ENCODE results near the gene HDGF.

Gene HDGF

DNA sequence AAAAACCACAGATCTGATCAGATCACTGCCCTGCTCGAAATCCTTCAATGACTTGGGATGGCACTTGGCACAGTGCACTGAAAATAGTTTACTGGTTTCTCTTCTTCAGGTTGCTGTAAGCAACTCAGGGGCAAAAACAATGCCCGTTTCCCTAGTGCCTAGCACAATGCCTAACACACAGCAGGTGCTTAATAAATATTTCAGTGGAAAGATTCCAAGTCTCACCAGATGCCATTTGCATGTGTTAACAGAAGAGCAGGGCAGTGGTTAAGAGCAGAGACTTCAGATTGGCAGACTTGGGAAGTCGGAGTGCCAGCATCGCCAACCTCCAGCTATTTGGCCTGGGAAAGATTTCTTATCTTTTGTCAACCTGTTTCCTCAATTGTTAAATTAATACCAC lies 34.1 kb downstream of the HDGF start:
- no peak for DNase-seq

DNA sequence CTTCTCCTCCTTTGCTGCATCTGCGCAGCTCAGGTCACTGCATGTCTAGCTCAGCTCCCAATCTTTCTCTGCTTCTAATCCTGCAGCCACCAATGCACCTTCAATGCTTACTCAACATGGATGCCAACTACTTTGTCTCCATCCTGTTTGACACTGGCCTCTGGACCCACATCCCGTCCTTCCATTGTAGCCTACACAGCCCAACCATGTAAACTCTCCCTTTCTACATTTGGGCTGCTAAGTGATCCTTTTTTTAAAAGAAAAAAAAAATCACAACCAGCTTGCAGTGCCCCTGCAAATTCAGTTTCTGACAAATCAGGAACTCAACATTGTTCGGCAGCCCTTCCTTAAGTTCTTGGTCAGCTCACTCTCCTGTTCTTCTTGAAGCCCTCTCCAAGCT lies 36.6 kb downstream of the HDGF start:
- DNase-seq, result no peak

DNA sequence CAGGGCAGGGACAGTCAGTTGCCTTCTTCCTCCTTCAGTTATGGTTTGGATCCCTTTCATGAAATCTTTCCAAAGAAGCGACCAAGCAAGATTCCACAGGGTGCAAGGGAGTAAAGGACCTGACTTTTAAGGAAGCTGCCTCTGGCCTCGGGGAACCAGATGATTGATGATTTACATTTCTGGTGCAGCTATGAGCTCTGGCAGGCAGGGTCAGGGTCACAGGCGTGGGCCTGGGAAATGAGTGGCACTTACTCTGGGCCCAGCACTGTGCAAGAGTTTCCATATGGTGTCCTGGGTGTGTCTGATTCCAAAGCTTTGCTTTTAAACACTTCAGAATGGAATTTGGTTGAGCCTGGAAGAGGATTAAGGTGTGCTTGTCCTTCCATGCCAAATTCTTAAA lies 38.8 kb downstream of the HDGF start:
- DNase-seq, result no peak

DNA sequence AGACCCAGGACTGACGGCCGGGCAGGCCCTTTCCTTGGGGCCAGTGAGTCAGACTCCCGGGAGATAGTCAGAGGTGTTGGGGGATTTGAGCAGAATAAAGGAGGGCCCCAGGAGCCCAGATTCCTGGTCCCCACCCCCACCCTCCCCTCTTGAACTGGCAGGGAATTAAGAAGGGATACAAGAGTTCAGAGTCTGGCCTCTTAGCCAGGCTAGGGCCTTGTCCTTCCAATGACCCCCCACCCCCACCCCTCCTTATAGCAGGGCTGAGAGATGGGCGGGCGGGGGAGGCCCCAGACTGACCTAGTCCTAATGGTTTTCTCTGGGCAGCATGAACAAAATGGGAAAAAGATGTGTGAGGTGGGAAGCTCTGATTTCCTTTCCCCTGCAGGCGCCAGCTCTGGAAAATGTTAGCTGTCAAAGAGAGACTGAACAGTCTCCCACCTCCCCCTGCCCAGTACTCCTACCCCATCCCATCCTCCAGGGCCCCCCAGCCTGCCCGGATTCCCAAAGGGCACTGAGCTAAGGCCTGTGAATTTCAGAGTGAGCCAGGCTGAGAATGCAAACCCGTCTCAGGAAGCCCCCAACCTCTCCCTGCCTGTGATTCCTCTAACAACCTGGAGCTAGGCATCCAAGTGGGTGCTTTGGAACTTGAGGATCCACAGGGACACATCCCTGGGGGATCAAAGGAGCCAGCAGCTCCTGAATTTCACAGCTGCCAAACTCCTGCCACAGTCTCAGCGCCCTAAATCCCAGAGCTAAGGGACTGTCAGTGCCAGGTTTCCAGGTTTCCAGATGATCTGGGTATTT lies 40.3 kb downstream of the HDGF start:
- DNase-seq, result no peak

DNA sequence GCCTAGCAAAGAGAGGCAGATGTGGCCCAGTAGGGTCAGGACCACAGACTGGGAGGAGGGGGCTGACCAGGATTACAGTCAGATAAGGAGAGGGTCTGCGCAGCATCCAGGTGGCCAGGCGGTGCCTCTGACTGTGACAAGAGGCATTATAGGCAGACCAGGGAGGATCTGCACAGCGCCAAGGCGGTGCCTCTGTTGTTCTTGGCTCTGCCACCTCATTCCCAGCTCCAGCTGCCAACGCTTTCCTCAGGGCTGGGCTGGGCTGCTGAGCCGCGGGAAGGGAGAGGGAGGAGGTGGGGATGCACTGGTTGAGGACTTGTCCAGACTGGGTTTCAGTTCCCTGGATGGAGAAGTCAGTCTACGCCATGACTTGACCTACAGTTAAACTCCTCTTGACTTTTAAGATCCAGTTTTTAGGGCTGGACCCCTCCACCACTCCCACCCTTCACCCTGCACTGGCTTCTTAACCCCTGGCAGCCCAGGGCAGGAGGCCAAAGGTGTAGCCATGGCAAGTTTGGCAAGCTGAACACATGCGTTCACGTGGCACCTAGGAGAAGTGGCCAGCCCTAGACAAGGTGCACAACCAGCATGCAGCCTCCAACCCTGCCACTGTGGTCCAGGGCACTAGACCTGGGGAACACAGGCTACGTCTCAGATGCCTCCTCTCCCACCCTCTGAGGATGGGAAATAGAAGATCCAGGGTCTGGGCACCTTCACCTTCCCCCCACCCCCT lies 41.6 kb downstream of the HDGF start:
- no peak for DNase-seq

DNA sequence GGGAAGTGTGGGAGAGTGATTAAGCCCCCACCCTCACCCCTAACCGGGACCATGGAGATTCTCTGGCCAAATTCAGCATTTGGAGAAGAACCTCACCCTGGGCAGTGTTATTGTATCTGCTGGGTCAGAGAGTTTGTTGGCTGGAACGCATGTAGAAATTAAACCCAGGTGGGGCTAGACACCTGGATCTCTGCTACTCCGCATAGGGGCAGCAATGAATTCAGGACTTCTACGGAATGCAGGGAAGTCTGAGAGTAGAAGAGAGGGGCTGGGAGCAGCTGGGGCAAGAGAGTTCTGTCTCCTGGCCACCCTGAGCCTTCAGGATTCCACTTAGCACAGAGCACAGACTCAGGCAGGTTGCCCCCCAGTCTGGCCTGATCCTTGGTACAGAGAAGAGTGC lies 42.4 kb downstream of the HDGF start:
- no peak for DNase-seq

DNA sequence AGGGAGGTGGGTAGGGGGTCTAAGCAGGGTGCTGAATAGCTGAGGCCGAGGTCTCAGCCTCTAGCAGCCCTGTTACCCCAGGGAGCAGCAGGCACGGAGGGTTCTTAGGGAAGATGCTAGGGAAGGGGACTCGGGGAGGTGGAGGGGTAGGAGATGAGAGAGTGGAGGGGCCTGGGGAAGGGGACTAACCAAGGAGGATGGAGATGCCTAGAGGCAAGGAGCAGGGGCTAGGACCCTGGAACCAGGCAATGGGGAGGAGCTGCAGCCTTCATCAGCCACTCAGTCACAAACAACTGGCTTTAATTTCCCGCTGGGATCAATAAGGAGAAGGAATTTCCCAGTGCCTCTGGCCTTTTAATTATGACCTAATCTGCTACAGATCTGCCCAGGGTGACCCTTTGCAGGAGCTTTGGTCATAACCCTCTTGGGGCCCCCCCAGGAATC lies 43.2 kb downstream of the HDGF start:
- DNase-seq, result no peak

DNA sequence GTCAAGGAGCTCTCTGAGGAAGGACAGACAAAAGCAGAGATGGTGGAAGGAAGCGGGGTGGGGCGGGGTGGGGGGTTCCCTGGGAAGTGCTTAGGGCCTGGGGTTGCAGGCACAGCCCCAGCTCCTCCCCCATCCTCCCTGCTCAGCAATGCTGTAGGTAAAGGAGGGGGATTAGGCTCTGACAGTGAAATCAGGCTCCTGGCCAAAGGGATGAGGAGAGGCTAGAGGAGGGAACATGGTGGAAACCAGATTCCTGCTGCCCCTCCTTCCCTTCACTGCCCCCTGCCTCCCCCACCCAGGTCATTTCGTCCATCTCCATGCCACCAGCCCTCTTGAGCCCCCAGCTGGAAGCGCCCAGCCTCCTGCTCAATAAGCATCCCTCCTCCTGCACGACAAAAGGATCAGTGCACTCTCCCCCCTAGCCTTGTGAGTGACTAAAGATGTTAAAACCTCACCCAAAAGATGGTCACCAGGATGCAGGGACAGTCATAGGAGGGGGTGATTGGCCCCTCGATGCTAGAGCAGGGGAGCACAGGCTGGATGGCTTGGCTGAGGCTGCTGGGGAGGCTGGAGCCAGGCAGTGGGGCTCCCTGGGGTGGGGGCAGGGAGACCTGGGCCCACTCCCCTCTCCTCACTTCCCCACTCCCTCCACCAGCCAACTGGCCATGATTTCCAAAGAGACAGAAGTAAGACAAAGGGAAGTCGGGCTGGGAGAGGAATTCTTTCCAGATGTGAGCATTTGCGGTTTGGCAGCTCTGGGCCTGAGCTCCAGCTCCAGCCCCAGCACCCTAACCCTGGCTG lies 43.9 kb downstream of the HDGF start:
- no peak for DNase-seq

DNA sequence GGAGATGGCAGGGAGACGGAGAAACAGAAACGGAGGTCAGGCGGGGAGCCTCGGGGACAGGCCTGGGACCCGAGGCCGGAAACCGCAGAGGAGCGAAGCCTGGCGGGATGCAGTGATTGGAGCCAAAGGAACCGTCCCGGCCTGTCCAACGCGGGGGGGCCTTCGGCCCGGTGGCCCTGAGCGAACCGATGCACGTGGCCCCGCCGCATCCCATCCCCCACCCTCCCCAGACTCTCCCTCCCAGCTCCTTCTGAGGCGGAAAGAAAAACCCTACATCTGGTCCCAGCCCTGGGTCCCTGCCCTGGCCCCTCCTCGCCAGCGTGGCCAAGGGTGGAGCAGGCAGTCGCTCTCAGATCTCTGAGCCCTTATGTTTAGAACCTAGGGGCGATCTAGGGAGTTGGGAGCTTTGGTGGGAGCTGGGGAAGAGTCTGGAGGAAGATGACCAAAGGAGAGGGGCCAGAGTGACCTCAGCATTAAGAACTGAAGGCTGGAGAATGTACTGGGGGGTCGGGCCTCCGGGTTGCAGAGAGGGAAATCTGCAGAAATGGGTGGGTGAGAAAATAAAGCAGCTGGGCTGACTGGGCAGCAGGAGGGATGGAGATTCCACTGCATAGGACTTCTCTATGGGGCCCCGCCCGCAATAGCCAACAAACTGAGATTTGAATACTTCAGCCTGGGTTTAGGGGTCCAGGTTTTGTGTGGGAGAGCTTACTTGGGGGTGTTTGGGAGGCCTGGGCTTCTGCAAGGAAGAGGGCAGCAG lies 44.6 kb downstream of the HDGF start:
- DNase-seq, result no peak

DNA sequence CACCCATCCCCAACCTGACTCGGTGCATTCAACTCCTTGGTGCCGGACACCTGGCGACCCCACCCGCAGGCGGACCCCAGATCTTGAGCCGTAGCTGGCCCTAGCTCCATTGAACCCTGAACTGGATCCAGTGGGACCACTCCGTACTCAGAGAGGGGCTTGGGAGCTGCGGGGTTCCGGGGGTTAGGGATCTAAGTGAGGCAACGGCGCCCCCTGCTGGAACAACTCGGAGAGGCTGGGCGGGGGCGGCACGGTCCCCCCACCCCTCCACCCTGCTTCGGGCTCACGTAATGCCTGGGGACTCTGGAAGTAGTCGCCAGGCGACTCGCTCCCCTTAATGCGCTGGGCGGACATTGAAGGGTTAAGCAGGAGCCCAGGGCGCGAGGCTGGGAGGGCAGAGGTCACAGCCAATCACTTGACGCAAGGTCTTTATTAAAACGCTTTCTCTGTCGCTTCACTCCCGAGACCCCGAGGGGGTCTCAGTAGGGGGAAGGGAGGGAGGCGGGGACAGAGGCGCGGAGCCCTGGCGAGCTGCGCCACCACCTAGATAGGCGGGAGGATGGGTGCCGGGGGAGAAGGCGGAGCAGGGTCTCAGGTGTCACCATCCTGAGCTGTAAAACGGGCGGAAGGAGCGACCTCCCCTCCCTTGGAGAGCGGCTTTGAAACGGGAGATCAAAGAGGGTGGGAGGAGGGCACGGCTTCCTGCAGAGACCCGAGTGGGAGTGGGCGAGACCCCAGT lies 45.4 kb downstream of the HDGF start:
- peak; percentile 69 to 90 (median 76) for DNase-seq

DNA sequence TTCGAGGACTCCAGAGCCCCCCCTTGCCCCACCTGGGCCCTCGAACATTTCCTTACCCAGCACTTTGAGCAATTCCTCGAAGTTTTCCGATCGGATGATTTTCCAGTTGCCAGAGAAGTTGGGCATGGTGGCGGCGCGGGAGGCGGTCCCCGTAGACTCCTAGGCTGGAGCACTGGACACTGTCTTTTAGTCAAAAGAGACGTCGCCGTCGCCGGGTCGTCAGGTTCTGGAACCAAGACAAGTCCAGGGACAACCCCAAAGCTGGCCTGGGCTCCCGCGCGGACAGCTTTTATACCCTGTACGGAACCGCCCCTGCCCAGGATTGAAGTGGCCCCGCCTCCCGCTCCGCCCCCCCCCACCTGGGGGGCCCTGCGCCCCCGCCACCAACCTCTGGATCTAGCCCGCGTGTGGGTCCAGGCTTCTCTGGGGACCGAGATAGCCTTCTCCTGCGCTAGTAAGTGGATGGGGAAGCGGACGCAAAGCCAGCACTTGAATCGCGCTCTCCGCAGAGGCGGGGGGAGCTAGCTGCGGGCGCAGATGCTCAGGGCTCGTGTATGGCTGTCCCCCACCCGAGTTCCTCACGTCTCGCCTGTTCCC lies 46.1 kb downstream of the HDGF start, which contains the start of gene CRABP2:
TSS of gene CRABP2 (minus strand) at position 263 of the 597 bp plus-strand sequence. CDS start at position 126, 137 bp downstream.
- DNase-seq, result peak; percentile 37 to 55 (median 47)

DNA sequence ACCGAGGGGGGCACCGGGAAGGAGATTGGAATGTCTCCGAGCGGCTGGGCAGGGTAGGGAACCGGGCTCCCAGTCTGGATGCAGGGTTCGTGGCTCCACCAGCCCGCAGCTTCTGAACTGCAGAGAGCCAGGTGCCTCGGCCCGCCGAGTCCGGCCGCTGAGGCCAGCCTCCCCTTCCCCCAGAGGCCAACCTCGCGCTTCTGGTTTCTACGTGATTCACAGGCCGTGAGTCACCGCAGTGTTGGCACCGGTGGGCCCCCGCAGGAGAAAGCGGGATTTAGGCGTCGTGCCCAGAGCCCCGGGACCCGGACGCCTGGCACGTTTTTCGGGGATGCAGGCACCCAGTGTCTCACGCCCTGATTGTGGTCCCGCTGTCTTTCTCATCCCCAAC lies 46.5 kb downstream of the HDGF start:
- peak; percentile 77 to 81 (median 78) for DNase-seq

DNA sequence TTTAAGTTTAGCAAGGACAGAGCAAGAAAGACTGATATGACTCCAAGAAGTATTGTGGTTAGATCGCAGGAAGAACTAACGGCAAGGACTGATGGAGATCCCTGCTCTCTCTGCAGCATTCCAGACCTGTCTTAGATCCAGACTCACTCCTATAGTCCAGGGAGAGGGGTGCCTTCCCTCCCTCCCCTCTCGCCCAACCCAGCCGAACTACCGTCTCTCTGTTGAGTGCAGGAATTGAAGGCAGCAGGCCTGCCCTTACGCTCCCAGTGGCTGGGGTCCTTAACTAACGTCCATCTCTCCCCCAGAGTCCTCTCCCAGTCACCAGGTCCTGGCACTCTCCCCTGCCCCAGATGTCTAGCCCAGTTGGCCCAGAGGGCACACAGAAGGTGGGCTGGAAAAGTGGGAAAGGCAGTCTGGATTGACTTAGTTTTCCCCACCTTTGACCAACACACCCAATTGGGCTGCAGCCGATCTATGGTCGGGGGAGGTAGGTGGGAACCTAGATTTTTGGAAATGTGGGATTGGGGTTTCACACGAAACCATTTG lies 47.2 kb downstream of the HDGF start:
- DNase-seq, result no peak

DNA sequence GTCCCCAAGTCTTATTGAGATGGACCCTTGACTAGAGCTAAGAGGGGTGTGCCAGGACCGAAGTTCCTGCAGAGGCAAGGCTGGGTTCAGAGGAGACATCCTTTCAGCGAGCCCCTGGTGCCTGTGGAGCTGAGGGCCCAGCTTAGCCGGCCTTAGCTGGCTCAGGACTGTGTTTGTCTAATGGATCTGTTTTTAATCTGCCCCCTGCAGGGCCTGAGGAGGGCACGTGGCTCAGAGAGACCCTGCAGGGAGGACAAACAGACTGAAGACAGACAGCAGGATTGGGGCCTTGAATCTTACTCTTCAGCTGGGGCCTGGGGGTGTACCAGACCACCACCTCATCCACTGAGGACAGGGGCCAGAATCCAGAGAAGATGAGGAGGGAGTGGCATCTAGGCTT lies 47.7 kb downstream of the HDGF start:
- DNase-seq, result no peak

DNA sequence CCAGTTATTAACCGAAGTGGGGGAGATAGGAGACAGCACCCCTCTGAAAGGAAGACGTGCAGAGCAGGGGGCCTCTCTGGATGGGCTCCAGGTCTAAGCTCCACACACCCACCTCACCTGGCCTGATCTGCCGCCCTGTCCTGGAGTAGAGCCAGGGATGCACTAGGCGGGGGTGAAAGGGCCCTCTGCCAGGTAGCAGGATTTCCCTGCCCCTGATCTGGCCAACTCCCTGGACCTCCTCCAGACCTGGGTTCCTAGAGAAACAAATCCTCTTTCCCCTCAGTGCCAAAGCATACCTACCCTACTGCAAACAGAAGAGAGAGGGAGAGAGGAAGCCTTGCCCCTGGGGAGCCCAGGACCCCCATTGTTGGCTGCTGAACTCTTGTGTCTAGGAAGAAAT lies 48.1 kb downstream of the HDGF start:
- no peak for DNase-seq

DNA sequence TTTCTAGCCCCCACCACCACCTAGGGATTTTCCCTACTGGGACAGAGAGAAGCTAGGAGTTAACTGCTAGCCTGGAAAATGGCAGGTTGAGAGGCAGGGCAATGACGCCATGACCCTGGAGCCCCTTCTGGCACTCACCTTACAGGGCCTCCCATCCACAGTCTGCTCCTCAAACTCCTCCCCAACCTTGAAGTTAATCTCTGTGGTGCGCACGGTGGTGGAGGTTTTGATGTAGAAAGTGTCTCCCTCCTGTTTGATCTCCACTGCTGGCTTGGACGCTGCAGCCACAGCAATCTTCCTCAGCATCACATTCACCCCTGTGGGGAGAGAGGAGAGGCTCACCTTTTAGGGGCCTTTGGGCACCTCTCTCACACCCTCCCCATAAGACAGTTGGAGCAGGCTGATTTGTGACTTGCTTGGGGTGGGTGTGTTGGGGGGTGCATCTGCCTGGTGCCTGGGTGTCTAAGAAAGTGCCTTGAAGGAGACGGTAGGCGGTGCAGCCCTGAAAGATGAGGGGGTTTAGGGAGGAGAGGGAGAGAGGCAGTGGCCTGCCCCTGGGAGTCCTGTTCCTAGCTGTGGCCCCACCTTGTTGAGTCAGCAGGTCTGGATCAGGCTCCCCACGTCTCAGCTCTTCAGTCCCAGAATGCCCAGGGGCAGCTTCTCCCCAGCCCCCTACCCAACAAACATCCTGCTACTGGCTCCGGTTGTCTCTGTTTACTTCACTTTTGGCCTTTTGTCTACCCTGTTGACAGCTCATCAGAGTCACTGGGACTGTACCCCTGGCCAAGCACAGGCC lies 50.5 kb downstream of the HDGF start:
- no peak for DNase-seq

DNA sequence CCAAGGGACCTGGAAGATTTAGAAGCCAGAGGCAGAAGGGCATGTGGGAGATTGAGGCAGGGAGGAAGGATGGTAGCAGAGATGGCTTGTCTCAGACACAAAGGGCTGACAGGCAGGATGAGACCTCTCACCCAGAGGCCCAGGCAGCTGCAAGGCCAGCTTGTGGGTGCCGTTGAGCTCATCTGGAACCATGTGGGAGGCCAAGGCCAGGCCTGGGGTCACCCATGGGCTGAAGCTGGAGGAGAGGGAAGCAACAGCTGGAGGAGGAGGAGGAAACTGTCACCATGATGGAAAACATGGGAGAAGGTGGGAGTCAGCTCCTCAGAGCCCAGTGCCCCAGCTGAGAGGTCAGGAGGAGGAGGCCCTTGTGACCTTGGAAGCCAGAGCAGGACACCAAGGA lies 52.5 kb downstream of the HDGF start:
- DNase-seq, result peak; percentile 57 to 71 (median 64)

DNA sequence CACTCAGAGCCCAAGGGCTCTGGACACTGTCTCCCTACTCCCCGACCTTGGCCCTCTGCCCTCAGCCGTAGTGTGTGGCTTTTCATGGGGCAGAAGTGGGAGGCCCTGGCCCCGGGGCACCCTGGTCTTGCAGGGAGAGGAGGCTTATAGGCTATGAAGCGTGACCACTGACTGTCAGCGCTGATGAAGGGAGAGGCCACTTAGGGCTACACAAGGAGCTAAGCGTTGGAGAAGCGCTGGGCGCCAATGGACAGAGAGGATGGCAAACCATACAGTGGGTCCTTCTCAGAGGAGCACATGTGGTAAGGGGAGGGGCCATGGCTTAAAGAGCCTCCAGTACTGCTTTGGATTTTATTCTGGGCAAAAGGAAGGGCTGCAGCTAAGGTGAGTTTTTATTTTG lies 54.0 kb downstream of the HDGF start:
- no peak for DNase-seq

DNA sequence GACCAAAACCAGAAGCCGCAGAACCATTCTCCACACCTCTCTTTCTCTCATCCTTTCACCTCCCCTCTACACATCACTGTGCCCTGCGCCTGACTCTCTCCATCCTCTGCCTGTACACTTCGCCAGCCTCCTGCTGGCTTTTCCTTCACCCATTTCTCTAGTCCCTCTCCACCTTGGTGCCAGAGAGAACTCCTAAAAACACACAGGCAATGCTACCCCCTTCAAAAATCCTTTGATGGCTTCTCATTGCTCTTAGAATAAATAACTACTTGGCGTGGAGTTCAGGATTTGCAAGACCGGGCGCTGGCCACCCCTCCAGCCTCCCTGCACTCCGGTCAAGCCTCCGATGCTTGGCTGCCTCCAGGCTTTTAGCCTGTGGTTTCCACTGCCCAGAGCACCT lies 54.7 kb downstream of the HDGF start:
- DNase-seq, result no peak

DNA sequence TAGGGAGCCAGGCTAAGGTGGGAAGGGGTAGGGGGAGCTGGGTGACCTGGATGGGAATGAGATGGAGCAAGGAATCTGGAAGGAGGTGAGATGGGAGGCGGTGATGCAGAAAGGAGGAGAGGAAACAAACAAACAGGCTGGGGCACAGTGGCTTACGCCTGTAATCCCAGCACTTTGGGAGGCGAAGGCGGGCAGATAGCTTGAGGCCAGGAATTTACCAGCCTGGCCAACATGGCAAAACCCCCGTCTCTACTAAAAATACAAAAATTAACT lies 56.8 kb downstream of the HDGF start:
- no peak for DNase-seq
